HG03342 (cell line): ENCODE results near the gene ZBTB18.

Experiments used
- ATAC-seq: cut with Tn5 transposase; IDR thresholded peaks from one replicate; pipeline ENCODE4 v1.9.1; 2021; ENCODE audit warnings: mild to moderate bottlenecking, moderate library complexity; ENCODE audit not compliant: unreplicated experiment

Gene ZBTB18

GRCh38 chr1:244087021-244087560 is 36.0 kb downstream of the ZBTB18 start:
- no peak for ATAC-seq

- ATAC-seq, result no peak
Observed at GRCh38 chr1:244087611-244088010, 36.5 kb downstream of the ZBTB18 start.

GRCh38 chr1:244088161-244088560 is 37.1 kb downstream of the ZBTB18 start:
- no peak for ATAC-seq

- ATAC-seq, result no peak
Observed at GRCh38 chr1:244089561-244089960, 38.5 kb downstream of the ZBTB18 start.

GRCh38 chr1:244090645-244091044 is 39.6 kb downstream of the ZBTB18 start:
- no peak for ATAC-seq

GRCh38 chr1:244092293-244092963 is 41.3 kb downstream of the ZBTB18 start:
- no peak for ATAC-seq

GRCh38 chr1:244092964-244093638 is 42.0 kb downstream of the ZBTB18 start:
- ATAC-seq, result no peak

- ATAC-seq, result no peak
Observed at GRCh38 chr1:244094880-244095528, 43.9 kb downstream of the ZBTB18 start.

GRCh38 chr1:244095529-244095911 is 44.4 kb downstream of the ZBTB18 start:
- ATAC-seq, result no peak

- no peak for ATAC-seq
Observed at GRCh38 chr1:244096066-244096610, 45.1 kb downstream of the ZBTB18 start.

GRCh38 chr1:244096691-244097090 is 45.6 kb downstream of the ZBTB18 start:
- no peak for ATAC-seq

GRCh38 chr1:244097523-244098405 is 46.7 kb downstream of the ZBTB18 start:
- ATAC-seq, result no peak

- ATAC-seq, result no peak
Observed at GRCh38 chr1:244099258-244099930, 48.3 kb downstream of the ZBTB18 start.

- ATAC-seq, result no peak
Observed at GRCh38 chr1:244100276-244100675, 49.2 kb downstream of the ZBTB18 start.

GRCh38 chr1:244100704-244101453 is 49.8 kb downstream of the ZBTB18 start:
- no peak for ATAC-seq

- ATAC-seq, result no peak
Observed at GRCh38 chr1:244102046-244102445, 51.0 kb downstream of the ZBTB18 start.

- no peak for ATAC-seq
Observed at GRCh38 chr1:244102468-244102867, 51.4 kb downstream of the ZBTB18 start.

- no peak for ATAC-seq
Observed at GRCh38 chr1:244104309-244105060, 53.4 kb downstream of the ZBTB18 start.

GRCh38 chr1:244106176-244106575 is 55.1 kb downstream of the ZBTB18 start:
- ATAC-seq, result no peak
